K562 (cell line): ENCODE measurements around the gene NDUFB5. TPM values are rescaled to one million over a fixed set of nuclear protein-coding genes. Genes with fewer than 3 reads are reported as not detected.
A peak's percentile ranks its signal among the peaks of the same experiment; 100 is the strongest.

ENCODE experiments used
- CBX2 ChIP-seq: fragments of 200-600 bp; sonication (generic); IDR thresholded peaks from one replicate; pipeline ENCODE4 v1.6.1; 2012; ENCODE audit warnings: mild to moderate bottlenecking, low read length, inconsistent platforms; ENCODE audit not compliant: insufficient read depth, poor library complexity, severe bottlenecking
- CHD2 ChIP-seq: IDR thresholded peaks from 2 replicates; pipeline ENCODE4 v1.6.1; 2011; ENCODE audit warnings: low read depth, low read length
- COPS2 ChIP-seq: fragments of 450-650 bp; conservative IDR thresholded peaks from 2 replicates; pipeline ENCODE4 v1.6.1; 2016; ENCODE audit warnings: mild to moderate bottlenecking, moderate library complexity
- EHMT2 ChIP-seq: fragments of 450-650 bp; IDR thresholded peaks from 2 replicates; pipeline ENCODE4 v1.6.1; 2018; ENCODE audit warnings: antibody characterized with exemption
- FOXJ2 ChIP-seq: fragments of 200-800 bp; sonication (Bioruptor generic); IDR thresholded peaks from 2 replicates; pipeline ENCODE4 v1.6.1; 2016; ENCODE audit warnings: missing genetic modification characterization, missing compliant biosample characterization
- FOXK2 ChIP-seq, 2 experiments: fragments of 450-650 bp; IDR thresholded peaks in 1 of 2; conservative IDR thresholded peaks in 1 of 2; 2 replicates each; pipeline ENCODE4 v1.6.1; 2016; ENCODE audit warnings: low read depth in 2 of 2, mild to moderate bottlenecking in 1 of 2
- GTF2E2 ChIP-seq: fragments of 200-800 bp; sonication (Bioruptor generic); IDR thresholded peaks from 2 replicates; pipeline ENCODE4 v1.6.1; 2016; ENCODE audit warnings: missing genetic modification characterization, missing compliant biosample characterization
- HSF4 ChIP-seq: fragments of 250-450 bp; sonication (Bioruptor Pico); IDR thresholded peaks from 2 replicates; pipeline ENCODE4 v2.1.2; 2022; ENCODE audit warnings: mild to moderate bottlenecking, moderate library complexity, borderline replicate concordance
- IRF1 ChIP-seq: sonication (generic); formaldehyde crosslinking; IDR thresholded peaks from 2 replicates; pipeline ENCODE4 v1.8.0; 2022; ENCODE audit warnings: missing genetic modification reagents, mild to moderate bottlenecking, borderline replicate concordance
- KDM4B ChIP-seq, 2 experiments: fragments of 450-650 bp in 1 of 2; sonication (generic) in 1 of 2; IDR thresholded peaks; 2 replicates each; pipeline ENCODE4 v1.6.1; 2016 to 2017; ENCODE audit warnings: borderline replicate concordance in 2 of 2, antibody characterized with exemption in 1 of 2, low read depth in 1 of 2, mild to moderate bottlenecking in 1 of 2
- MECOM ChIP-seq: fragments of 250-450 bp; sonication (Bioruptor Pico); IDR thresholded peaks from 2 replicates; pipeline ENCODE4 v1.8.0; 2022; ENCODE audit warnings: inconsistent platforms
- MXI1 ChIP-seq: IDR thresholded peaks from 2 replicates; pipeline ENCODE4 v1.6.1; 2011; ENCODE audit warnings: low read depth, mild to moderate bottlenecking, improper control_type of control experiment, low read length
- NFE2 ChIP-seq: IDR thresholded peaks from 2 replicates; pipeline ENCODE4 v1.6.1; 2014; ENCODE audit warnings: antibody characterized with exemption, low read depth
- POLR2G ChIP-seq: fragments of 200-400 bp; formaldehyde crosslinking; IDR thresholded peaks from 2 replicates; pipeline ENCODE4 v1.6.1; 2017; ENCODE audit warnings: low read depth, mild to moderate bottlenecking, antibody characterized with exemption, low read length, moderate library complexity
- PREB ChIP-seq: sonication (generic); formaldehyde crosslinking; IDR thresholded peaks from 2 replicates; pipeline ENCODE4 v1.8.1; 2023; ENCODE audit warnings: mild to moderate bottlenecking, missing genetic modification reagents
- SRSF9 ChIP-seq: fragments of 200-400 bp; formaldehyde crosslinking; IDR thresholded peaks from 2 replicates; pipeline ENCODE4 v1.6.1; 2017; ENCODE audit warnings: low read depth, low read length, borderline replicate concordance
- STAT5B ChIP-seq: fragments of 250-450 bp; sonication (Bioruptor Pico); IDR thresholded peaks from 2 replicates; pipeline ENCODE4 v1.8.0; 2021; ENCODE audit warnings: mild to moderate bottlenecking, inconsistent platforms
- TEAD2 ChIP-seq: fragments of 450-650 bp; IDR thresholded peaks from 2 replicates; pipeline ENCODE4 v1.6.1; 2016; ENCODE audit warnings: missing genetic modification characterization, control low read depth, missing compliant biosample characterization
- U2AF1 ChIP-seq: fragments of 200-400 bp; formaldehyde crosslinking; optimal IDR thresholded peaks from 2 replicates; pipeline ENCODE3; 2017; ENCODE audit warnings: mild to moderate bottlenecking, low read depth, low read length, moderate library complexity
- ZFP1 ChIP-seq: fragments of 450-650 bp; formaldehyde crosslinking; IDR thresholded peaks from 2 replicates; pipeline ENCODE4 v1.4.0; 2020; ENCODE audit warnings: mild to moderate bottlenecking, mixed read lengths
- ZNF133 ChIP-seq: fragments of 250-450 bp; sonication (Bioruptor Pico); IDR thresholded peaks from 2 replicates; pipeline ENCODE4 v1.4.0; 2020; ENCODE audit warnings: mild to moderate bottlenecking
- ZNF239 ChIP-seq: fragments of 250-450 bp; sonication (Bioruptor Pico); IDR thresholded peaks from 2 replicates; pipeline ENCODE4 v1.4.0; 2020; ENCODE audit warnings: mild to moderate bottlenecking
- ZNF3 ChIP-seq: fragments of 250-450 bp; sonication (Bioruptor Pico); IDR thresholded peaks from 2 replicates; pipeline ENCODE4 v1.5.0; 2021; ENCODE audit warnings: mild to moderate bottlenecking, moderate library complexity
- ZNF398 ChIP-seq: fragments of 250-450 bp; sonication (Bioruptor Pico); IDR thresholded peaks from 2 replicates; pipeline ENCODE4 v1.8.0; 2021; ENCODE audit warnings: moderate library complexity, mild to moderate bottlenecking, inconsistent platforms
- ZNF408 ChIP-seq: fragments of 250-450 bp; sonication (Bioruptor Pico); IDR thresholded peaks from 2 replicates; pipeline ENCODE4 v1.4.0; 2020; ENCODE audit warnings: low read depth, mild to moderate bottlenecking, moderate library complexity
- ZNF699 ChIP-seq: fragments of 250-450 bp; sonication (Bioruptor Pico); IDR thresholded peaks from 2 replicates; pipeline ENCODE4 v1.8.0; 2021; ENCODE audit warnings: mild to moderate bottlenecking, moderate library complexity; ENCODE audit not compliant: insufficient replicate concordance
- ZNF77 ChIP-seq: fragments of 250-450 bp; sonication (Bioruptor Pico); IDR thresholded peaks from 2 replicates; pipeline ENCODE4 v1.5.0; 2020
- polyA plus RNA-seq, 8 experiments: library from polyadenylated mRNA; depleted of rRNA in 4 of 8; stranded (reverse) in 5 of 8; unstranded in 3 of 8; fragments of >200 nt; fragmentation: Nextera tagmentation in 2 of 8; fragmentation: Illumina TruSeq in 1 of 8; extraction: Ambion mirVana in 2 of 8; extraction: Trizol in 1 of 8; gene quantifications; 2 replicates each; pipeline versions ENCODE4 v1.2.1 to v1.2.3, GENCODE V29; 2011 to 2014; ENCODE audit warnings: inconsistent platforms in 1 of 8, missing spikeins in 1 of 8
- total RNA-seq, 7 experiments: library from RNA; depleted of rRNA in 6 of 7; stranded (reverse); fragments of >200 nt in 6 of 7; fragmentation: Illumina TruSeq in 2 of 7; extraction: Trizol in 2 of 7; gene quantifications; 2 replicates each; pipeline versions ENCODE4 v1.2.1 to v1.2.3, GENCODE V29; 2011 to 2021; ENCODE audit warnings: low replicate concordance in 1 of 7

NDUFB5 gene
- total and polyA plus RNA-seq, 9 of the 15 experiments (the other 6 are each of a cell fraction or from before 2014, with no cell fraction given) = 128 to 466 (median 176) TPM

GRCh38 chr3:179604321-179605078, at the start of gene NDUFB5, which contains the start of gene MRPL47 (continued):
- 0 out of 2 replicates have a peak, but pooled peaks have one; percentile 9 for TF ChIP-seq HSF4 (CRISPR knock-in tag)
- peak; percentile 85; the same call in 1 of the 2 replicates for TF ChIP-seq GTF2E2
- 0 out of 2 replicates have a peak, but pooled peaks have one; percentile 20 for TF ChIP-seq NFE2
- TF ChIP-seq EHMT2 = no peak
- no peak for TF ChIP-seq ZNF699 (CRISPR knock-in tag)
- no peak for TF ChIP-seq CBX2
- TF ChIP-seq ZNF408 (CRISPR knock-in tag) = no peak
- no peak for TF ChIP-seq SRSF9
- TF ChIP-seq ZNF133 (CRISPR knock-in tag) = no peak
- TF ChIP-seq U2AF1 = no peak
- TF ChIP-seq IRF1 (CRISPR knock-in tag) = no peak
- TF ChIP-seq MXI1 = peak; percentile 62; the same call in 1 of the 2 replicates
- TF ChIP-seq CHD2 = no peak
- TF ChIP-seq FOXJ2 (tag) = 0 out of 2 replicates have a peak, but pooled peaks have one; percentile 52
- TF ChIP-seq MECOM = no peak
- TF ChIP-seq STAT5B (CRISPR knock-in tag) = no peak
- TF ChIP-seq KDM4B (IDR thresholded peaks at IDR 0.05; ENCODE audit: borderline replicate concordance in 2 of 2, low read depth in 1 of 2) = peak in 1 of 2 experiments; percentile 80; a peak in 1 of 4 replicates
- no peak for TF ChIP-seq ZFP1 (CRISPR knock-in tag)
- TF ChIP-seq ZNF398 = no peak
- TF ChIP-seq COPS2 = no peak
- TF ChIP-seq PREB (CRISPR knock-in tag) = no peak
- TF ChIP-seq ZNF77 = no peak
- no peak for TF ChIP-seq ZNF3
- peak; percentile 73 to 83 for TF ChIP-seq FOXK2 (conservative IDR thresholded peaks at IDR 0.05 in 1 of 2, IDR thresholded peaks at IDR 0.05 in 1 of 2; ENCODE audit: low read depth in 2 of 2)
- peak; percentile 95 for TF ChIP-seq POLR2G
- no peak for TF ChIP-seq TEAD2
- no peak for TF ChIP-seq ZNF239 (CRISPR knock-in tag)
